Gastrocnemius medialis (tissue), 4 donors: ENCODE results near the gene PDLIM3. TPM values are rescaled to one million over a fixed set of nuclear protein-coding genes. Genes with fewer than 3 reads are reported as not detected.

Experiments
- ATAC-seq, 2 donors: fragments of 150-250 bp; one replicate each; pipeline ENCODE4 v1.9.1; 2016
- DNase-seq, 2 donors: peaks; one replicate each; pipeline ENCODE4 v3.0.0-alpha.2; 2019
- H3K27ac ChIP-seq, 4 donors: fragments of 200-600 bp; sonication (generic); 1 replicate in 1 of 4; 2 replicates in 3 of 4; pipeline ENCODE4 v1.5.1; 2016 to 2018; ENCODE audit warnings: mild to moderate bottlenecking in 2 of 4, moderate library complexity in 1 of 4
- H3K27me3 ChIP-seq, 3 donors: fragments of 200-600 bp; sonication (generic) in 2 of 3; 1 replicate in 1 of 3; 2 replicates in 2 of 3; pipeline versions ENCODE4 v1.5.1 to v1.6.0; 2016 to 2019; ENCODE audit warnings: mild to moderate bottlenecking in 1 of 3, moderate library complexity in 1 of 3
- H3K36me3 ChIP-seq, 2 donors: fragments of 200-600 bp; sonication (generic) in 1 of 2; one replicate each; pipeline ENCODE4 v1.5.1; 2017 to 2018
- H3K4me1 ChIP-seq, 2 donors: fragments of 200-600 bp; sonication (generic) in 1 of 2; one replicate each; pipeline ENCODE4 v1.5.1; 2016 to 2017; ENCODE audit warnings: mild to moderate bottlenecking in 2 of 2
- H3K4me3 ChIP-seq, 4 donors: fragments of 200-600 bp; sonication (generic) in 3 of 4; 1 replicate in 1 of 4; 2 replicates in 3 of 4; pipeline ENCODE4 v1.5.1; 2016 to 2019; ENCODE audit warnings: mild to moderate bottlenecking in 2 of 4
- H3K9me3 ChIP-seq, 3 donors: fragments of 200-600 bp; sonication (generic) in 2 of 3; 1 replicate in 1 of 3; 2 replicates in 2 of 3; pipeline ENCODE4 v1.5.1; 2016 to 2019
- CTCF ChIP-seq, 5 experiments: fragments of 450-650 bp in 3 of 5; fragments of 200-600 bp in 2 of 5; sonication (generic) in 2 of 5; IDR thresholded peaks in 4 of 5; conservative IDR thresholded peaks in 1 of 5; 1 replicate in 4 of 5; 2 replicates in 1 of 5; pipeline ENCODE4 v1.5.1; 2016 to 2019; ENCODE audit warnings: antibody characterized with exemption in 5 of 5, mild to moderate bottlenecking in 3 of 5, moderate library complexity in 3 of 5
- POLR2A ChIP-seq, 2 donors: fragments of 450-650 bp; IDR thresholded peaks; one replicate each; pipeline ENCODE4 v1.6.1; 2017; ENCODE audit warnings: antibody characterized with exemption in 2 of 2, mild to moderate bottlenecking in 2 of 2, moderate library complexity in 2 of 2
- in situ Hi-C, 4 donors: fragments of 200-750 bp; cut with MboI; loops; one replicate each; pipeline versions ENCODE4 v1.15.0 to v1.8.0; 2017; ENCODE audit warnings: low sequenced_read_pairs in 4 of 4
- intact Hi-C: fragments of 100-400 bp; cut with DNase I; formaldehyde crosslinking; loops from one replicate; pipeline ENCODE4 v1.15.1; 2023; ENCODE audit warnings: low total_unique reads
- total RNA-seq, 4 donors: library from RNA; depleted of rRNA; stranded (reverse); fragments of >200 nt; gene quantifications; one replicate each; pipeline versions ENCODE4 v1.1.0 to v1.2.3, GENCODE V29; 2016

The PDLIM3 gene
- total RNA-seq, 4 donors from 2014 or later = 1,062 to 7,224 (median 2,598) TPM

GRCh38 chr4:185481401-185481800 lies 53.9 kb downstream of the PDLIM3 start:
- intact Hi-C loops (loop anchor here (2.0 to 5.0 kb wide), 2 partner anchors 19 to 46 kb away; no protein-coding TSS in a partner anchor), in situ Hi-C loops (loop anchor here in 1 of 4 donors (10.0 kb wide), 1 partner anchor 103 kb away; no protein-coding TSS in a partner anchor)
- Histone ChIP-seq H3K36me3 (no peaks in the 10 kb centered on the region), H3K27ac (peak overlapping the region; percentile 78 to 90 (median 82)), H3K9me3 (no peaks in the 10 kb centered on the region), H3K4me1 (peaks cover 29 to 33% of the 10 kb centered on the region in 2 donors), H3K4me3 (no peak overlapping the region), H3K27me3 (no peaks in the 10 kb centered on the region)
- TF ChIP-seq POLR2A (IDR thresholded peaks at IDR 0.05) (no peak), CTCF (IDR thresholded peaks at IDR 0.05 in 4 of 5, conservative IDR thresholded peaks at IDR 0.05 in 1 of 5) (no peak)
- ATAC-seq (no peak), DNase-seq (no peak)

- no peaks in the 10 kb centered on the region for H3K9me3 ChIP-seq
- H3K4me1 ChIP-seq = peaks cover 29 to 33% of the 10 kb centered on the region in 2 donors
- DNase-seq (peak in 1 of 2 donors; percentile 39), ATAC-seq (peak; percentile 37 to 42)
- intact Hi-C loops (loop anchor here (2.0 to 5.0 kb wide), 2 partner anchors 21 to 47 kb away; no protein-coding TSS in a partner anchor), in situ Hi-C loops (loop anchor here in 1 of 4 donors (10.0 kb wide), 1 partner anchor 105 kb away; no protein-coding TSS in a partner anchor)
- H3K36me3 ChIP-seq = no peaks in the 10 kb centered on the region
- H3K27ac ChIP-seq = peak overlapping the region; percentile 78 to 90 (median 82)
- peak overlapping the region in 2 of 4 donors; percentile 7 to 24 for H3K4me3 ChIP-seq
- no peaks in the 10 kb centered on the region for H3K27me3 ChIP-seq
- TF ChIP-seq CTCF (IDR thresholded peaks at IDR 0.05 in 4 of 5, conservative IDR thresholded peaks at IDR 0.05 in 1 of 5) (no peak), POLR2A (IDR thresholded peaks at IDR 0.05) (no peak)
Observed at GRCh38 chr4:185480016-185480732, 55.1 kb downstream of the PDLIM3 start.

GRCh38 chr4:185479507-185479971 lies 55.8 kb downstream of the PDLIM3 start:
- ATAC-seq (peak; percentile 96), DNase-seq (peak in 1 of 2 donors; percentile 31)
- peaks cover 29 to 33% of the 10 kb centered on the region in 2 donors for H3K4me1 ChIP-seq
- intact Hi-C loops (loop anchor here (1.0 kb wide), 1 partner anchor 110 kb away; no protein-coding TSS in a partner anchor), in situ Hi-C loops (loop anchor here in 1 of 4 donors (10.0 kb wide), 1 partner anchor 115 kb away; no protein-coding TSS in a partner anchor)
- H3K4me3 ChIP-seq = peak overlapping the region in 1 of 4 donors; percentile 24
- H3K27me3 ChIP-seq = no peaks in the 10 kb centered on the region
- peak overlapping the region; percentile 78 to 90 (median 82) for H3K27ac ChIP-seq
- TF ChIP-seq CTCF (IDR thresholded peaks at IDR 0.05 in 4 of 5, conservative IDR thresholded peaks at IDR 0.05 in 1 of 5) (no peak), POLR2A (IDR thresholded peaks at IDR 0.05) (no peak)
- H3K9me3 ChIP-seq = no peaks in the 10 kb centered on the region
- H3K36me3 ChIP-seq = no peaks in the 10 kb centered on the region

- Histone ChIP-seq H3K27me3 (no peaks in the 10 kb centered on the region), H3K4me1 (peaks cover 0 to 4% of the 10 kb centered on the region in 2 donors), H3K36me3 (no peaks in the 10 kb centered on the region), H3K27ac (no peak overlapping the region), H3K4me3 (no peak overlapping the region), H3K9me3 (no peaks in the 10 kb centered on the region)
- intact Hi-C loops (no loop called here), in situ Hi-C loops (loop anchor here in 3 of 4 donors (5.0 to 25.0 kb wide), 3 partner anchors 119 to 564 kb away; no protein-coding TSS in a partner anchor)
- DNase-seq (no peak), ATAC-seq (no peak)
- TF ChIP-seq CTCF (IDR thresholded peaks at IDR 0.05 in 4 of 5, conservative IDR thresholded peaks at IDR 0.05 in 1 of 5) = no peak
- TF ChIP-seq POLR2A (IDR thresholded peaks at IDR 0.05) = no peak
Observed at GRCh38 chr4:185473247-185473646, 62.1 kb downstream of the PDLIM3 start.
